Activated T-cell treated with anti-CD3 and anti-CD28 coated beads, Interleukin-2, amount 50 U/mL, for 24 hours (primary cell): ENCODE results near the gene GNAI3.

Source experiments
- DNase-seq: peaks from one replicate; pipeline ENCODE4 v3.0.0-alpha.2; 2020
- H3K27ac Mint-ChIP-seq: 2 replicates; pipeline ENCODE4 v1.8.0; 2020; ENCODE audit warnings: mild to moderate bottlenecking, mixed read lengths
- H3K27me3 Mint-ChIP-seq: 2 replicates; pipeline ENCODE4 v1.8.0; 2020; ENCODE audit warnings: mixed read lengths
- H3K36me3 Mint-ChIP-seq: 2 replicates; pipeline ENCODE4 v1.8.0; 2020; ENCODE audit warnings: low read depth, mixed read lengths
- H3K4me1 Mint-ChIP-seq: 2 replicates; pipeline ENCODE4 v1.8.0; 2020; ENCODE audit warnings: low read depth, mixed read lengths
- H3K4me3 Mint-ChIP-seq: 2 replicates; pipeline ENCODE4 v1.8.0; 2020; ENCODE audit warnings: mild to moderate bottlenecking, moderate library complexity, mixed read lengths
- H3K9me3 Mint-ChIP-seq: 2 replicates; pipeline ENCODE4 v1.8.0; 2020; ENCODE audit warnings: mixed read lengths

Gene GNAI3

DNA sequence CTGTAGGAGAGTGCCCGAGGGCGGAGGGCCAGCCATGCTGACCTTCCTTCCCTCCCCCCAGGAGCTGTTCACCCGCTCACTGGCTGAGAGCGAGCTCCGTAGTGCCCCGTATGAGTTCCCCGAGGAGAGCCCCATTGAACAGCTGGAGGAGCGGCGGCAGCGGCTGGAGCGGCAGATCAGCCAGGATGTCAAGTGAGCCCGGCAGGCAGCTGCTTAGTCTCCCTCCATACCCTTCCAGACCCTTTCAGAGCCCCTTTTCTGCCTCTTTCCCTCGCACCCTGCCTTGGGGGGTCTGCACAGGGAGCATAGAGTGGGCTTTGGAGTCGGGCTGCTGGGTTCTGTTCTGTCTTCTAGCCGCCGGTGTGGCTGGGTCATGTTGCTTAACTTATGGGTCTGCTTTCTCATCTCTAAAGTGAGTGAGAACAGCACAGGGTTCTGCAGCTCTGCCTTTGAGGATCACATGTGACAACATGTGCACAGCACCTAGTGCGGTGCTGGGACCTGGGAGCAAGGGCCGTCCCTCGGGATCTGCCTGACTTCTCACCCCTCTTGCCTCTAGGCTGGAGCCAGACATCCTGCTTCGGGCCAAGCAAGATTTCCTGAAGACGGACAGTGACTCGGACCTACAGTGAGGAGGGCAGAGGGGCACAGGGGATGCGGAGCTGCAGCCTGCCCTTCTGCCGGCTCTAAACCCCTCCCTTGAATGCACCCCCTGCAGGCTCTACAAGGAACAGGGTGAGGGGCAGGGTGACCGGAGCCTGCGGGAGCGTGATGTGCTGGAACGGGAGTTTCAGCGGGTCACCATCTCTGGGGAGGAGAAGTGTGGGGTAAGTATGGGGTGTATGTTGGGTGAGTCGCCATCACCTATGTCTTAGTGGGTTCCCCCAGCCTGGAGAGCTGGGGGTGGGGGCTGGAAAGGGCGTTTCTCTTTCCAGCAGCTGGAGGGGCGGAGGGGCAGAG, 77.5 kb downstream of the GNAI3 start:
- Mint-ChIP-seq H3K9me3 (no peaks in the 10 kb centered on the region), H3K4me1 (peaks cover 42% of the 10 kb centered on the region), H3K36me3 (peaks cover 71% of the 10 kb centered on the region), H3K27ac (peak overlapping the region; percentile 56), H3K27me3 (no peaks in the 10 kb centered on the region), H3K4me3 (no peak overlapping the region)
- DNase-seq, result no peak

DNA sequence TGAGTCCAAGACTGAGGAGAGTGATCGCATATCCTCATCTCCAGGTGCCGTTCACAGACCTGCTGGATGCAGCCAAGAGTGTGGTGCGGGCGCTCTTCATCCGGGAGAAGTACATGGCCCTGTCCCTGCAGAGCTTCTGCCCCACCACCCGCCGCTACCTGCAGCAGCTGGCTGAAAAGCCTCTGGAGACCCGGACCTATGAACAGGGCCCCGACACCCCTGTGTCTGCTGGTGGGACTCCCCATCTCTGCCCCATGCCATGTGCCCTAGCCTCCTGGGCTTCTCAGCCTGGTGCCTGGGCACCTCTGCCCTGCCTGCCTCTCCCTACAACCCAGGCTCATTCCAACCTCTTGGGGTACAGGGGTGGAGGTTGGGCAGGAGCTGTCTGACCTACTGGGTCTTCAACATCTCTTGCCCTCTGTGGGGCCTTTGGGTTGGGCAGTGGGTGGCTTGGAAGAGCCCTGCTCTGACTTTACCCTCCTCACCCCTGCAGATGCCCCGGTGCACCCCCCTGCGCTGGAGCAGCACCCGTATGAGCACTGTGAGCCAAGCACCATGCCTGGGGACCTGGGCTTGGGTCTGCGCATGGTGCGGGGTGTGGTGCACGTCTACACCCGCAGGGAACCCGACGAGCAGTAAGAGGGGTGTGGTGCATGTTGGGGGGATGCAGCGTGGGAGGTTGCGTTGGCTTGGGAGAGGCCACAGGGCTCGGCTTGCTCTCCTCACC, 78.4 kb downstream of the GNAI3 start:
- Mint-ChIP-seq H3K36me3 (peaks cover 73% of the 10 kb centered on the region), H3K4me1 (peaks cover 37% of the 10 kb centered on the region), H3K27me3 (no peaks in the 10 kb centered on the region), H3K27ac (peak overlapping the region; percentile 56), H3K9me3 (no peaks in the 10 kb centered on the region), H3K4me3 (no peak overlapping the region)
- DNase-seq, result no peak

DNA sequence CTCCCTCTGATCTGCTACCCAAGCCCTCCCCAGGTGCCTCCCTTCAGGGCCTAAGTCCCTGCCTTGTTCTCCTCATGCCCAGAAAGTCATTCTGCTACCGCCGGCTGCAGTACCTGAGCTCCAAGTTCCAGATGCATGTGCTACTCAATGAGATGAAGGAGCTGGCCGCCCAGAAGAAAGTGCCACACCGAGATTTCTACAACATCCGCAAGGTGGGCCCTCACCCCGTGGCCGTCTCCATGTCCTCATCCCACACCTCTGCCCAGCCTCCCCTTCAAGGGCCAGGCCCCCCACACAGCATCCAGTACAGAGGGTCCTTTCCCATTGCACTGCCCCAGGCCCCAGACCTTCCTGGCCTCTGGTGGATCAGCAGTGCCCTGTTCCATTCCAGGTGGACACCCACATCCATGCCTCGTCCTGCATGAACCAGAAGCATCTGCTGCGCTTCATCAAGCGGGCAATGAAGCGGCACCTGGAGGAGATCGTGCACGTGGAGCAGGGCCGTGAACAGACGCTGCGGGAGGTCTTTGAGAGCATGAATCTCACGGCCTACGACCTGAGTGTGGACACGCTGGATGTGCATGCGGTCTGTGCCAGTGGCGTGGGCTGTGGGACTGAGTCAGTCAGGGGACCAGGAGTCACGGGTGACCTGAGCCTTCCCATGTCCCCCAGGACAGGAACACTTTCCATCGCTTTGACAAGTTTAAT, 79.4 kb downstream of the GNAI3 start:
- DNase-seq, result no peak
- peaks cover 27% of the 10 kb centered on the region for H3K4me1 Mint-ChIP-seq
- peak overlapping the region; percentile 50 for H3K27ac Mint-ChIP-seq
- peaks cover 69% of the 10 kb centered on the region for H3K36me3 Mint-ChIP-seq
- no peaks in the 10 kb centered on the region for H3K27me3 Mint-ChIP-seq
- no peak overlapping the region for H3K4me3 Mint-ChIP-seq
- H3K9me3 Mint-ChIP-seq, result no peaks in the 10 kb centered on the region

DNA sequence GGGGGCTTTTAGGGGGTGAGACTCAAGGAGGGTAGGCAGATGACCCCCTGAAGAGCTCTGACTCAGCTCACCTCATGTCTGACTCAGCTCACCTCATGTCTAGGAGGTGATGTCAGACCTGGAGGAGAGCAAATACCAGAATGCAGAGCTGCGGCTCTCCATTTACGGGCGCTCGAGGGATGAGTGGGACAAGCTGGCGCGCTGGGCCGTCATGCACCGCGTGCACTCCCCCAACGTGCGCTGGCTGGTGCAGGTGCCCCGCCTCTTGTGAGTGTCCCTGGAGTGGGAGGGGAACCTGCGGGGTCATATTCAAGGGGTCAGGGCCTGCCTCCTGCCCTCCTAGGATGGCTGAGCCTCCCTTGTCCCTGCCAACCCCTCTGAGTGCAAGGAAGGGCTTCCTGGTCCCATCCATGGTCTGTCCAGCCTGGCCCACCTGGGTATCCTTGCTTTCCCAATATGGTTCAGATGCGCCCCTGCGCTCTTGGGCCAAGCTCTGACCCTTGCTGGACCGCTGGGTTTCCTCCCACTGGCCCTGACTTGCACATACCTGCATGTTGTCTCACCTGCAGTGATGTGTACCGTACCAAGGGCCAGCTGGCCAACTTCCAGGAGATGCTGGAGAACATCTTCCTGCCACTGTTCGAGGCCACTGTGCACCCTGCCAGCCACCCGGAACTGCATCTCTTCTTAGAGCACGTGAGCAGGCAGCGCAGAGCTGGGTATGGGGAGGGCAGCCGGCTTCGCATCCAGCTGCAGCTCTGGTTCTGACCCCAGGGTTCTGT, 80.3 kb downstream of the GNAI3 start:
- Mint-ChIP-seq H3K4me3 (no peak overlapping the region), H3K27ac (peak overlapping the region; percentile 35), H3K27me3 (no peaks in the 10 kb centered on the region), H3K4me1 (peaks cover 18% of the 10 kb centered on the region), H3K36me3 (peaks cover 72% of the 10 kb centered on the region), H3K9me3 (no peaks in the 10 kb centered on the region)
- DNase-seq, result no peak

DNA sequence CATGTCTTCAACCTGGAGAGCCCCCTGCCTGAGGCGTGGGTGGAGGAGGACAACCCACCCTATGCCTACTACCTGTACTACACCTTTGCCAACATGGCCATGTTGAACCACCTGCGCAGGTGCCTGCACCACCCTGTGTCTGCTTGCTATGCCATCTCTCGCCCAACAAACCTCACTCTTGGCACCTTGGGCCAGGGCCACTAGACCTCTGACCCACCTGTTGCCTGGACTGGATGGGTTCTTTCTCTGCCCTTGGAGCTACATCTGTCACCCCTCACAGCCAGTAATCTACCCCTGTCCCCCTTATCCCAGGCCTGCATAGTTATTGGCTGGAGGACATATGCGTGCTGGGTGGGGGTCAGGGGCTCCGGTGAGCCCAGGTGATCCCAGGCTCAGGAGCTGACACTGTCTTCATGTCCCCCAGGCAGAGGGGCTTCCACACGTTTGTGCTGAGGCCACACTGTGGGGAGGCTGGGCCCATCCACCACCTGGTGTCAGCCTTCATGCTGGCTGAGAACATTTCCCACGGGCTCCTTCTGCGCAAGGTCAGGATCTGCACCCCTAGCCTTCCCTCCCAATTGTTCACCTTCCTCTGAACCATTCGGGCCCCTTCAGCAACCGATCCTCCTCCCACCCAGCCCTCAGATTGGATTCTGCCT, 81.1 kb downstream of the GNAI3 start:
- H3K9me3 Mint-ChIP-seq, result no peaks in the 10 kb centered on the region
- peak overlapping the region; percentile 24 for H3K27ac Mint-ChIP-seq

DNA sequence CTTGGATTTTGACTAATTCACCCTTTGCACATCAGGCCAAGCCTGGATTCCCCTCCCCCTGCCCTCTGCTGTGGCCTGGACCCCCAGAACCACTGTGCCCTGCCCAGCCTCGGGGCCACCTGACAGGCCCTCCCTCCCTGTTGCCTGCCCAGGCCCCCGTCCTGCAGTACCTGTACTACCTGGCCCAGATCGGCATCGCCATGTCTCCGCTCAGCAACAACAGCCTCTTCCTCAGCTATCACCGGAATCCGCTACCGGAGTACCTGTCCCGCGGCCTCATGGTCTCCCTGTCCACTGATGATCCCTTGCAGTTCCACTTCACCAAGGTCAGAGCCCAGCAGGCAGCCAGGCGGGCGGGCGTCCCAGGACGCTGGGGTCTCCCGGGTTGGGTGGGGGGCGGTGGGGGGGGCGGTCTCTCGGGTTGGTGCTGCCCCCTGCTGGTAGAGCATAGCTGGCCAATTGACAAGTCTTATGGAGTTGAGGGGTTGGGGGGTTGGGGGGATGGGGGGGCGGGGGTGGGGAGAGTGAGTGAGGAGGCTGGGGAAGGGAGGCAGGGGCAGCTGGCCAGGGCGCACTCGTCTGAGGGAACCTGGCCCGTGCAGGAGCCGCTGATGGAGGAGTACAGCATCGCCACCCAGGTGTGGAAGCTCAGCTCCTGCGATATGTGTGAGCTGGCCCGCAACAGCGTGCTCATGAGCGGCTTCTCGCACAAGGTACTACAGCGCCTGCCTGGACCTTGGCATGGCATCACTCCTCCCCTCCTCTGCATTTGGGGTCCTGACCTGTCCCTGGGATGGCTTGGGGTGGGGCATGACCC, 81.9 kb downstream of the GNAI3 start:
- Mint-ChIP-seq H3K27ac (no peak overlapping the region), H3K36me3 (peaks cover 70% of the 10 kb centered on the region), H3K9me3 (no peaks in the 10 kb centered on the region), H3K4me3 (no peak overlapping the region), H3K27me3 (no peaks in the 10 kb centered on the region), H3K4me1 (peaks cover 18% of the 10 kb centered on the region)
- peak; percentile 62 for DNase-seq

More for the DNA sequence above, 81.1 kb downstream of the GNAI3 start:
- no peaks in the 10 kb centered on the region for H3K27me3 Mint-ChIP-seq
- peaks cover 14% of the 10 kb centered on the region for H3K4me1 Mint-ChIP-seq
- peaks cover 72% of the 10 kb centered on the region for H3K36me3 Mint-ChIP-seq
- no peak for DNase-seq
- no peak overlapping the region for H3K4me3 Mint-ChIP-seq

DNA sequence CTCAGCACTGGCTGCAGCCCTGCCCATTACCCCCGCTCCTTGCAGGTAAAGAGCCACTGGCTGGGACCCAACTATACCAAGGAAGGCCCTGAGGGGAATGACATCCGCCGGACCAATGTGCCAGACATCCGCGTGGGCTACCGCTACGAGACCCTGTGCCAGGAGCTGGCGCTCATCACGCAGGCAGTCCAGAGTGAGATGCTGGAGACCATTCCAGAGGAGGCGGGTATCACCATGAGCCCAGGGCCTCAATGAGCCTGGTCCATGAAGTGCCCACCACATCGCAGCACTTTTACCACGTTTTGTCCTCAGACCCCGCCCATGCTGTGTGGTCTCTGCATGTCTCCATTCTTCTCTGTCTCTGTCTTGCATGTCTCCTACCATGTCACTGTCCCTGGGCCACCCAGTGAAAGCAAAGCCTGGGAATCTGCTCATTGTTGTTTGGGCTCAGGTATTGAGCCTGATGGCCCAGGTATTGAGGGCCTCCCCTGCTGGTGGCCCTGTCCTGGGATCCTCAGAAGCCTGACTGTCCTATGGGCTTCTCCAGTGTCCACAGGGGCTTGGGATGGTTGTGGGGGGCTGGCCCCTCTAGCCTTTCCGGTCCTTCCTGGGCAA, 82.6 kb downstream of the GNAI3 start:
- no peak for DNase-seq
- Mint-ChIP-seq H3K27ac (no peak overlapping the region), H3K27me3 (no peaks in the 10 kb centered on the region), H3K9me3 (no peaks in the 10 kb centered on the region), H3K4me3 (no peak overlapping the region), H3K4me1 (peaks cover 24% of the 10 kb centered on the region), H3K36me3 (peaks cover 63% of the 10 kb centered on the region)

DNA sequence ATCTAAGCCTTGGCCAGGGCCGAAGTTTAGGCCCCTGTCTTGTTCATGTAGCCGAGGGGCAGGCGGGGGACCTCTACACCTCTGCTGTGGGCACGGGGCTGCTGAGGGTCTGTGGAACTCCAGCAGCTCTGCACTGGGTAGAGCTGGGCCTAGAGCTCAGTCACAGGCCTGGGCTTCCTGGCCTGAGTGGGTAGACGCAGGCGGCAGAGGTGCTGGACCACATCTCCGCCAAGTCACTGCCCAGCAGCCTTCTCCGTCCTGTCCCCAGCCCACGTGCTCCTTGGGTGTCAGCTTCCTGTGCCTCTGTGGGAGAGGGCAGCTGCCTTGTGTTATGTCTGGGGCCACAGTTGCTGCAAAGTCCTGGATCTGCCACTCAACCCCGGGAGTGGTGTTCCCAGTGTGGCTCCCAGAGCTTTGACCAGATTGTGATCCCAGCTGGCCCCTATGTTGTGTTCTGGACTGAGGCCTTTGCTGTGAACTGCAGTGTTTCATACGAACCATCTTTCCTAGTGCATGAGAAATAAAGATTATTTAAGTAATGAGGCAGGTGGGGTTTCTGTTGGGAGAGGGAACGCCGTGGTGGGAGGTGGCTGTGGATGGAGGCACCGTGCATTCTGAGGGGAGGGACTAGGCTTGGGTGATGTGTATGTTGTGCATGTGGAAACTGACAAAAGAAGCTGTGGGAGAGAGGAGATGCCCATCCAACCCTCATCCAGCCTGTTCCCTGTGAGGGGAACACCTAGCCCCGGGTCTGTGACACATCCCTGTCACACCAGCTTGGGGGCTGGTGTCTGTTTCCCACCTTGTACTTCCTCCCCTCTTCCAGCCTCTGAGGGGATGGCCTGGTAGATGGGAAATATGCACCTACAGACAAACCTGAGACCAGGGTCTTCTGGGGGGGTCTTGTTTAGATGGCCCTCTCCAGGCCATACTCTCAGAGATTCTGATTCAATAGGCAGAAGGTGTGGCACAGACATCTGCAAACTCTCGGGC, 83.4 kb downstream of the GNAI3 start:
- peaks cover 24% of the 10 kb centered on the region for H3K4me1 Mint-ChIP-seq
- peak overlapping the region; percentile 9 for H3K27ac Mint-ChIP-seq
- DNase-seq, result no peak

DNA sequence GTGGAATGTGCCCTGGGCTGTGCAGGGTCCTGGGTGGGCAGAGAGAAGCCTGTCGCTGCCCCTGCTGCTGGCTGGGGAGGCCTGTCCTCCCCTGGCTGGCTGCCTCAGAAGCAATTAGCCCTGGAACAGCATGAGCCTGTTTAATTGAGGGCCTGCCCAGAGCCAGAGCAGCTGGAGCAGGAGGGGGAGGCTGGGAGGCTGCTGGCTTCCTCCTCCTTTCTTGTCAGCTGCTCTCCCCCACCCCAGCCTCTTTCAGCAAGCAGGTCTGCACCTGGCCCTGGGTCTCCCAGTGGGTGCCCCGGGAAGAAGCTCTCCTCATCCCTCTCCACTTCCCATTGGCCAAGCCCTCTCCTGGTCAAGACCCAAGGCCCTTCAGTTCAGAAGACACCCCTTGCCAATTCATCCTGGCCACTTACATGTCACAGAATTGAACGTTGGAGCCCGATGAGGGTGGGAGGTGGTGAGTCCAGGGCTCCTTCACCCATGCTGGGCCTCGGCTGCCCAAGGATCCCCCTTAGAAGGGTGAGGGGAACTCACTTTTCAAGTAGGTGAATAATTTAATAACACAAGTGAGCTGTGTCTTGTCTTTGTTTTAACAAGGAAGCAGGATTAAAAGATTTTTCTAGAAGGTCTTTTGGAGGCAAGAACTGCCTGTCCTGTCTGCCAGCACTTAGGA, 84.4 kb downstream of the GNAI3 start:
- no peaks in the 10 kb centered on the region for H3K27me3 Mint-ChIP-seq
- H3K27ac Mint-ChIP-seq, result peak overlapping the region; percentile 66
- peak; percentile 29 for DNase-seq
- peaks cover 45% of the 10 kb centered on the region for H3K36me3 Mint-ChIP-seq
- H3K9me3 Mint-ChIP-seq, result no peaks in the 10 kb centered on the region
- H3K4me1 Mint-ChIP-seq, result peaks cover 24% of the 10 kb centered on the region
- H3K4me3 Mint-ChIP-seq, result no peak overlapping the region

More for the DNA sequence above, 83.4 kb downstream of the GNAI3 start:
- H3K4me3 Mint-ChIP-seq, result no peak overlapping the region
- peaks cover 55% of the 10 kb centered on the region for H3K36me3 Mint-ChIP-seq
- no peaks in the 10 kb centered on the region for H3K9me3 Mint-ChIP-seq
- H3K27me3 Mint-ChIP-seq, result no peaks in the 10 kb centered on the region

DNA sequence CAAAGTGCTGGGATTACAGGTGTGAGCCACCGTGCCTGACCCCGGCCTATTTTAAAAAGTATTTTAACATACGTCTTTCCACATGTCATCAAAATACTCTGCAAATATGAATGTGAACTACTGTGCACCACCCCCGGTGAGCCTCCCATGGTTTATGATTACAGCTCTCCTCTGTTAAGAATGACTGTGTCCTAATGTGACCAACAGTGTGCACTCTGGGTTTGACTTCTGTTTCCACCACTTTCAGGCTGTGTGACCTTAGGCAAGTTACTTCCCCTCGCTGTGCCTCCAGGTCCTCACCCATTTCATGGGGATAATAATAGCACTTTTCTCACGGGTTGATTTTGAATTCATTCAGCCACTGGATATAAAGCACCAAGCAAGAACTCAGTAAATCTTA, 85.9 kb downstream of the GNAI3 start:
- Mint-ChIP-seq H3K27me3 (no peaks in the 10 kb centered on the region), H3K27ac (peak overlapping the region; percentile 35), H3K36me3 (peaks cover 30% of the 10 kb centered on the region), H3K4me3 (no peak overlapping the region), H3K4me1 (peaks cover 20% of the 10 kb centered on the region), H3K9me3 (no peaks in the 10 kb centered on the region)
- DNase-seq, result no peak
